ENCODE results near the gene TNS3.
"Not testable (repeated sequence)": the region's sequence is repeated elsewhere in the genome, so short reads cannot be mapped to it uniquely, and the experiment has no call there.

TNS3 gene

DNA sequence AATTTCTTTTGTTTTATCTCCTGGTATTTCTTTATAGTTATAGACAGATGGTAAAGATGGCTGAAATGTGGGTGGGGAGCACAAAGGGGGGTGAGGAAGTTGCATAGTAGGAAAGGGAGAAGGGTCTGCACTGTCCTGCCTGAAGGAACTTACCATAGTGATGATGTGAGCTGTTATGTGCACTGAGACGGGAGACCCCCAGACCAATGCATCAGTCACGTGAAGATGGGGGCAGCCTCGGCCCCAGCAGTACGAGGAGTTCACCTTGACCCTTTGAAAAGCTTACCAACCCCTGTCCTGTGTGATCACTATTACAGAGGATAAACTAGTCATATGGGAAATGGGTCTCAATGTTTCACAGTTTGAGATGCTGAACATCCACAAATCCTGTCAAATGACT, 316.3 kb downstream of the TNS3 start:
- DNase-seq = no peak

DNA sequence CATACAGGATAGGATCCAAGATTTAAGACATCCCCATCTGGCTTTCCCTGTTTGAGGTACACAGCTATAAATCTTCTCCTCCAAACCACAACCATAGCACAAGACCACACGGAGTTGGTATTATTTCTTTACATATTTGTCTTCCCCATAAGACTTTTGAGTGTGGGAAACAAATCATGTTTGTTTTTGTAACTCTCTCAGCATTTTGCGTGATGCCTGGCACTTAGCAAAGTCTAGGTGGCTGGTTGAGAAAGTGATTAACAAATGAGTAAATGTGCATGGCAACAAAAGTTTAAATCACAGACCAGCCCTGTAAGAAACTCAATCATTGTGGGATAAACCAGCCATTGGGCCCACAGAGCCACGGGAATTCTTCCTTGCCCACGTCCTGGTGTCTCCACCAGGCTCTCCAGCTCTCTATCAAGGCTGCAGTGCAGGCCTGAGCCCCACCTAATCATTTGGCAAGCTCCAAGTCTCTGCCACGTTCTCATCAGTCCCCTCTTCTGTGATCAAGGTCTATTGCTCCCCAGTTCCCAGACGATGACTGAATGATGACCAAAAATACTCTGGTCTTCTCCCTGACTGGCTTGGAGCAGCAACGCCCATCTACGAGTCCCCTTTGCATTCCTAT, 317.8 kb downstream of the TNS3 start:
- no peak for DNase-seq

DNA sequence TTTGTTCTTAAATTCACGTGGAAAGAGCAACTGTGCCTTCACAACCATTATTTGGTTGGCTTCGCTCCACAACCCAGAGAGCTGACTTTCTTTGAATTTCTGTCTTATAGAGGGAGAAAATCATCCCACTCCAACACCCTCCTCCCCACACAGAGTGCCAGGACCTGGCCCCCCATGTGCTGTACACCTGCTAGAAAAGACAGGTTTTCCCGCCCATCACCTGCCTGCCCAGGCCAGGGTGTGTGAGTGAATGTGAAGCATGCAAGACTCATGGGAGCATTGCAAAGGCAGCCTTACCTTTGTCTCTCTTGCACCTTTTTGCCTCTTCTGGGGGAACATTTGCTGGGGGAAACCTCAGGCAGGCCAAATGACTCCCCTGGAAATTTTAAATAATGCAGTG, 319.0 kb downstream of the TNS3 start:
- DNase-seq = no peak

DNA sequence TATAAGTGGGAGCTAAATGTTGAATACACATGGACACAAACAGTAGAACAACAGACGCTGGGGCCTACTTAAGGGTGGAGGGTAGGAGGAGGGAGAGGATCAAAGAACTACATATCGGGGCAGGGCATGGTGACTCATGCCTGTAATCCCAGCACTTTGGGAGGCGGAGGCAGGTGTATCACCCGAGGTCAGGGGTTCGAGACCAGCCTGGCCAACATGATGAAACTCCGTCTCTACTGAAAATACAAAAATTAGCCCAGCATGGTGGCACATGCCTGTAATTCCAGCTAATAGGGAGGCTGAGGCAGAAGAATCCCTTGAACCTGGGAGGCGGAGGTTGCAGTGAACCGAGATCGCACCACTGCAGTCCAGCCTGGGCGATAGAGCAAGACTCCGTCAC, 319.8 kb downstream of the TNS3 start:
- DNase-seq = not testable (repeated sequence)

DNA sequence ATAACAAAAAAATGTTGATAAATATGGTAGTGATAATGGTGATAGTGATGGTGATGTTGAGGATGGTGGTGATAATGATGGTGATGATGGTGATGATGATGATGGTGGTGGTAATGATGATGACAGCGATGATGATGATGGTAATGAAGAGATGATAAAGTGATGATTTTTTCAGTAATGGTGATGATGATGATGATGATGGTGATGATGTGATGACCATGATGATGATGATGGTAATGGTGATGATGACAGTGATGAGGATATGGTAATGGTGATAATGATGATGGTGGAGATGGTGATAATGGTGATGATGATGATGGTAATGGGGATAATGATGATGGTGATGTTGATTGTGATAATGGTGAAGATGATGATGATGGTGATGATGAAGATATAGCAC, 321.6 kb downstream of the TNS3 start:
- no peak for DNase-seq

DNA sequence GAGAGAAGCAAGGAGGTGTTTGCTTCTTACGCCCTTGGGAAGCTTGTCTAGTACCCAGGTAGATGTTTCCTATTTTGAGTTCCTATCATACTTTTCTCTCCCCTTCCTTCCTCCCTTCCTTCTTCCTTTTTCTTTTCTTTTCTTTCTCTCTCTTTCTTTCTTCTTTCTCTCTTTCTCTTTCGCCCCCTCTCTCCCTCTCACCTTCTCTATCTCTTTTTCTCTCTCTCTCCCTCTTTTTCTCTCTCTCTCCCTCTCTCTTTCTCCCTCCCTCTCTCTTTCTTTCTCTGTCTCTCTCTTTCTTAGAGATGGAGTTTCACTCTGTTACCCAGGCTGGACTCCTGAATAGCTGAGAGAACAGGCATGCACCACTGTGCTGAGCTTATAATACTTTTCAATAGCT, 322.2 kb downstream of the TNS3 start:
- DNase-seq = no peak

DNA sequence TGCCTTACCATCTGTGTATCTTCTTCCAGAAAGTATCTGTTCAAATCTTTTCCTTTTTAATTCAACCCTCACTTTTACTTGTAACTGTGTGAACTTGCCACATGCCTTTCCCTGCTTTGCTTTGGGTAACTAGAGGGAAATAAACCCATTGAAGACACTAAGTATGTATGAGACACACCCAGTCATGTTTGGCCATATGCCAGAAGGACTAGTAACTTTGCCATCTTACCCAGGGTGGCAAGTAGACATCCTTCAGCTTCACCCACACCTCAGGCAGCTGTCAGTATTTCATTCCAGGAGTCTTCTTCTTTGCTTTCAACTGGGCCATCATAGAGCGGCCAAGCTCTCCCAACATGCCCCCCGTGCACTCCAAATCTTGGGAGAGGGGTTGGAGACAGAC, 323.1 kb downstream of the TNS3 start:
- no peak for DNase-seq

DNA sequence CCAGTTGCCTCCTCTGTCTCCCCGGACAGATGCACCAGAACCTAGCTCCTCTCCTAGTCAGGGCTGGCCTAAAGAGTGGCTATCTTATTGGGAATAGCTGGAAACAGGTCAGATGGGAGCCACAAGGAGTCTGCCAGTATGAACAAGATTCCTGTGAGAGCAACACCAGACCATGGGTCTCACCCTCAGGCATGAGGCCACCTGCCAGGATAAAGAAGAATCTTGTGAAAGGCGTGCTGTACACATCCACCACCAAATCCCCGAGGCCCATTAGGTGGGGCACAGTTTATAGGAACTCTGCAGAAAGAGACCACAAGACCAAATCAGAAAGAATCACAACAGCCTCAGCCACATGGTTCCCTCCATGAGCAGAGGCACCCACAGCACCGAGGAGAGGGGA, 325.9 kb downstream of the TNS3 start:
- DNase-seq = no peak

DNA sequence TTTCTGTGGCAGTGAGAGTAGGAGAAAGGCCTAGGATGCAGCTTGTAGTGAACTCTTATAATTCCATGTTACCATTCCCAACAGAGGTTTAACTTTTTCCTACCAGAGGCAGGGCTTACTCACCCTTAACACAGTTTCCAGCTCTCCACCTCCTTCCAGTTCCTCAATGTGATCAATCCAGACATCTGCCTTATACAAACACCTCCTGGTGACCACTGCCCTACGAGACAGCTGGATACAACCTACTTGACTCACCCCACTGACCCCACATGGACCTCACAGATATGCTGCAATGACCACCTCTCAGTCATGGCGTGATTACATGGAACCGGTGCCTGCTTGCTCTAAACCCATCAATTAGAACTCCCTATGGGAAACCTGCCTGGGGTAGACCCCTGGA, 326.5 kb downstream of the TNS3 start:
- no peak for DNase-seq

DNA sequence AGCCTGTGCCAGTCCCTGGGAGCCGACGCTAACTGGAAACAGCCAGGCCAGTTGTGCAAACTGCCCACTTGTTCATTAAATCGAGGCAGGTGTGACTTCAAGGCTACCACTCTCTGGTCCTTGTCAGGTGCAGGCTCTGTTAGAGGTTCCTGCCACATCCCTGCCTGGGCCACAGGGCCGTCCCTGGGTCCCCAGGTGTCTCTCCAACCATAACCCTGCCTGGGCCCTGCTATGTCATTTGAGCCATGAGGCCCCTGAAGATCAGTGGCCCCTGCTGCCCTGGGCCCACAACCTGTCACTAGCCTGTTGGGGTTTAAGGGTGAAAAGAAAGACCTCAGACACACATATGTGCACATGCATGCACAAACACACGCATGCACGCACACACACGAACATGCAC, 326.9 kb downstream of the TNS3 start:
- no peak for DNase-seq

DNA sequence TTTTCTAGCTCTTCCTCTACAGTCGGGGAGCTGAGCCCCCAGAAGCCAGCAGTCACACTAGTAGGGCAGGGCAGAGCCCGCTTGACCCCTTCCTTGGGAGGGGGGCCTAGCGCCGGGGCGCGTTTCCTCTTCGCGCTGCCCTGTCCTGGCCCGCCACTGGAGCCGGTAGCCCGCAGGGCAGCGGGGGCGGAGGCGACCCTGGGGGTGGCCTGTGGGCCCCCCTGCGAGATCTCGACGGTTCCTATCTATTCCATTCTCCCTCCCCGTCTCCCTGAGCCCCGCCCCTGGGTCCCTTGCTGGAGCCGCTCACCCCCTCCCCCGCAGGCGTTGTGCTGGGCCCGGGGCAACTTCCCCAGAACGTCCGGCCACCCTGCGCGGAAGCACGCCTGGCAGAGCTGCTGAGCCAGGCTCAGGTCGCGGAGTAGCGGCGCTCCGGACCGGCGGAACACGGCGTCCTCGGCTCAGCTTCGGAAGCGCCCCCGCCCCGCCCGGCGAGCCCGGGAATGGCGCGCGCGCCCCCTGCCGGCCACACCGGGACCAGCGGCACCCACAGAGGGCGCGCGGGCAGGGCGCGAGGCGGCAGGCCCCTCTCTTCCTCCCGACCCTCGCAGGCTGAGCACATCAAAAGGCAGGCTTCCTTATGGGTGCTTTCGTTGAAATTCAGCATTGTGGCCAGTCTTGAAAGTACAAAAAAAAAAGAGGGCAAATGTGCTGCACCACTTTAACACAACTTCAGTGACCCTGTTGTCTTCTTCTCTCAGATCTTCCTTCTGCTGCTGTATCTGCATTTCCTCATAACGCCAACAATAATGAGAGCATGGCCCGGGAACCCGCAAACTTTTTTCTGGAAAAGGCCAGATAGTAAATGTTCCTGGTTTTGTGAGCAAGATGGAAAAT, 327.6 kb downstream of the TNS3 start:
- peak; percentile 59 for DNase-seq

DNA sequence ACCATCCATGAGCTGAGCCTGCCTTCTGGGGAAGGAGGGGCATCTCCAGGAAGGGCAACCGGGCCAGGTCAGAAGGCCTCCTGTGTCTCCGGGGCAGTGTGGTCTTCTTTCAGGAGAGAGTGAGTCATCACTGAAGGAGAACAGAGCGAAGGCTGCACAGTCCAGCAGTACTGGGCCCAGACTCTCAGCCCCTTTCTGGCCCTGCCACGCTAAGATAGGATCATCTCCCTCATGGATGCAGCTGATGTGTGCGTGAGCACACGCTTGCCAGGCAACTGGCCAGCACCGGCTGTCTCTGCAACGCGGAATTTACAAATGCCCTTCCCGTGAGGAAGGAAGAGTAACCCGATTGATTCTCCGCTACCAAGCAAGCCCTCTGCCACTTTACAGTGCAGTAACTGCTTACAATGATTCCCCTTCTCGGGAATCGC, 328.2 kb downstream of the TNS3 start:
- no peak for DNase-seq

DNA sequence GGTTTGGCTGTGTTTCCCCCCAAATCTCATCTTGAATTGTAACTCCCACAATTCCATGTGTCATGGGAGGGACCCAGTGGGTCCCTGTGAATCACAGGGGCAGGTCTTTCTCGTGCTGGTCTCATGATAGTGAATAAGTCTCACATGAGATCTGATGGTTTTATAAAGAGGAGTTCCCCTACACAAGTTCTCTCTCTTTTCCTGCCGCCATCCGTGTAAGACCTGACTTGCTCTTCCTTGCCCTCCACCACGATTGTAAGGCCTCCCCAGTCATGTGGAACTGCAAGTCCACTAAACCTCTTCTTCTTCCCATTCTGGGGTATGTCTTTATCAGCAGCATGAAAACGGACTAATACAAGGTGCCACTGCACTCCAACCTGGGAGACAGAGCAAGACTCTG, 329.2 kb downstream of the TNS3 start:
- no peak for DNase-seq

DNA sequence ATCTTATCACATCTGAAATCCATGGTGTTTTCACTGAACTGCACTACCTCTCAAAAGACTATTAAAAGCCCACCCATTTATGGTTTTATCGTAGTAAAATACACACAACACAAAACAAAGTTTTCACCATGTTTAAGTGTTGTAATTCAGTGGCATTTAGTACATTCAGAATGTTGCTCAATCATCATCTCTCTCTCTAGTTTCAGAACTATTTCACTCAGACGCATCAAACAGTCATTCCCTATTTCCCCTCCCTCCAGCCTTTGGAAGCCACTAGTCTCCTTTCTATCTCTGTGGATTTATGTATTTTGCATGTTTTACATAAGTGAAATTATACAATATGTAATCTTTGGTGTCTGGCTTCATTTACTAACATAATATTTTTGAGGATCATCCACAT, 332.6 kb downstream of the TNS3 start:
- no peak for DNase-seq

DNA sequence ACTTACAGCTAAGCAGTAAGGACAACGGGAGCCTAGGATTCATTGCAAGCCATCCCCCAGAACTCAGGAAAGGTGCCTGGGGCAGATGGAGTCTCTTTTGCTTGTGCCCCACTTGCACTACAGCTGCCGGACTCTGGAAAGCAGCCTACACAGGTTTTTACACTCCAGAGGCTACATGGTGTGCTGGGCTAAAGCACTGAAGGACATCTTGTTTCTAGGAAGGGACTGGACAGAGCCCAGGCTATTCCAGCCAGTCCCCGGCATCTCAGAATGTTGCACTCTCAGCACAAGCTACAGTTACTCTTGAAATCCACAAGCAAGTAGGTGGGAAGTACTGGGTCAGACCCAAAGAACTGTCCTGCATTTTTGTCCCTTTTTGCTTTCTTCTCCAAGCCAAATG, 333.1 kb downstream of the TNS3 start:
- no peak for DNase-seq

DNA sequence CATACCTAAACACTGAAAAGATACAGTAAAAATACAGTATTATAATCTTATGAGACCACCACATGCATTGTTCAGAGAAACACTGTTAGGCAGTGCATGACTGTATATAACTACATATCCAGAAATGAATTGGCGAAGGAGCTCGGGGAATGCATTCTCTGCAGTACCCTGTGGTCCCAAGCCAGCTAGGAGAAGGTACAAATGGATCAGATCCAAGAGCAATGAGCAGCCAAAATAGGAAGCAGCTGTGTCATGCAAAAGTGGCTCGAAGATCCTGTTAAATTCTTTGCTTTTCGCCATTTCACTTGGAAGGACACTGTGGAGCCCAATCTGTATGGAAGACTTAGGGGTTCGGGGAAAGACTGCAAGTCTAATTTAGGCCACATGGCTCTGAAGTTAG, 334.8 kb downstream of the TNS3 start:
- DNase-seq = no peak

DNA sequence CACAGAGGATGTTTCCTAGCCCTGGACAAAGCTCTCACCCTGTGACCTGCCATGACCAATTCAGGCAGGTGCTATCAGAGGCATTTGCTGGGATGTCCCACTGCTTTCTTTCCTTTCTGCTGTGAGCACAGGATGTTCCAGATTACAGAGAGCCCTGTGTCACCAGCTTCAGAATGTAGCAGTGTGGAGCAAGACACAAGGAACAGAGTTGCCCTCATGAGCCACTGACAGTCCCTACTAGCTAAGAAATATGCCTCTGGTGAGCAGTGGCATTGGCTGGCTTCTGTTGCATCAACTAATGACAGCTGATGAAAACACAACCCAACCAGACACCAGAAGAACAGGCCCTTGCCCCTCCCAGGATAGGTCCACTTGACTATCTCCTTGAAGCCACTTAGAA, 337.2 kb downstream of the TNS3 start:
- DNase-seq = no peak

DNA sequence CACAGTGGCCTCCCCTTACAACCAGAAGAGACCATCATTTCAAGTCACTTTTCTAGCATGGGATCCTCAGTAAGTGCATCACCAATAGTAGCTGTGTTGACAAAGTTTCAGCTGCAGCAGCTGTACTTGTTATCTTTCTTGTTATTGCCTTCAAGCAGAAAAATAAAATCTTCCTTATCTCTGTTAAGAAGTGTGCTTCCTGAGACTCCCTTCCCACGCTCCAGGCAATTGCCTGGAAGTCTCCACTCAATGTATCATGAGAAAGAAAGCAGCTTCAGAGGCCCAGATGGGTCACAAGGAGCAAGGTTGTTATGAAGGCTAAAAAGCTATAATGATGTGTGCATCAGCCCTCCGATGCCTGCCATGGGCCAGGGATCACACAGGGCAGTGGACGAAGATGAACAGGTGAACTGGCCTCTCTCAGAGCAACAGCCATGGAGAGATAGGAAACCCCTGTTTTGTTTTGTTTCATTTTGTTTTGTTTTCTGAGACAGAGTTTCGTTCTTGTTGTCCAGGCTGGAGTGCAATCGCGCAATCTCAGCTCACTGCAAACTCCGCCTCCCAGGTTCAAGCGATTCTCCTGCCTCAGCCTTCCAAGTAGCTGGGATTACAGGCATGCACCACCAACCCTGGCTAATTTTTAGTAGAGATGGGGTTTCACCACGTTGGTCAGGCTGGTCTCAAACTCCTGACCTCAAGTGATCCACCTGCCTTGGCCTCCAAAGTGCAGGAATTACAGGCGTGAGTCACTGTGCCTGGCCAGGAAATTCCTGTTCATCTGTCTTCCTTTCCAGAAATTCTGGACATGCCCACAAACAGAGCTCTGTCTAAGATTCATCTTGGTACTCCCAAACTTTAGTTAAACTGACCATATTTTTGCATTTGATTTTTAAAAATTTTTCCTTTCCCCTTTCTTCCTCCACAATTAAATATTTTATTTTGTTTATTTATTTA, 340.5 kb downstream of the TNS3 start:
- no peak for DNase-seq

DNA sequence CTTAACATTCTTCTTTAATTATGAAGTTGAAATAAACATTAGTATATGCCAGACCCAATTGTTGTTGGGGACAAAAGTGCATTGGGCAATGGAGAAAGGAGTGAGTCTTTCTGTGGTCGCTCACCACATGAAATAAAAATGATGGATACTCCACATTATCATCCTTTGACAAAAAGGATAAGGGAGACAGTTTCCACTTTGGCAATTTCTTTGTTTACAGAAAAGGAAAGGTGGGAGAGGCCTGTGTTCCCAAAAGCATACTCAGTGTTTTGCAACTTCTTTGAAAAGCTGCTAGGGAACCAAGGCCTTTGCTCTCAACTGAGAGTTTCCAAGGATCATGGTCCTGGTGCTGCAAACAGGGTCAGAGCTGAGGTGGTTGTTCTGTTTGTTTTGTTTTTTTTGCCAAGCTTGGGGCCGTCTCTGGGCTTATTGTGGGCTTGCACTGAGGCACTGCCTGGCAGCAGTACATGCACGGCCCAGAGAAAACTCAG, 341.9 kb downstream of the TNS3 start:
- DNase-seq = no peak

DNA sequence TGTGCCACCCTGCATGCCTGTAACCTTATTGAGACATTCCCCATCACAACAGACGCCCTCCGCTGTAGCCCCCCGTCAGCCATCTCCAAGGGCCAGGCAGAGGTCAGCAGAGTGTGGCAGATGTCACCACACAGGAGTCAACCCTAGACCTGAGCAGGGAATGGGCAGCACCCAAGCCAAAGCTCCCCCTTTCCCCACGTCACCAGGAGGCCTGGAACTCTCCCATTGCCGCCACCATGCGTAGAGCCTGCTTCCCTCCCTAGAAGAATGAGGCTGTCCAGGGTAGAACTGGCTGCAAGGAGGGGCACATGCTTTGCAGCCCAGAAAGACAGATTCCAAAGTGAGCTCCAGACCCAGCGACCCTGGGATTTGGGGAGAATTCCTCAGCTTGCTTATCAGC, 342.9 kb downstream of the TNS3 start:
- no peak for DNase-seq

DNA sequence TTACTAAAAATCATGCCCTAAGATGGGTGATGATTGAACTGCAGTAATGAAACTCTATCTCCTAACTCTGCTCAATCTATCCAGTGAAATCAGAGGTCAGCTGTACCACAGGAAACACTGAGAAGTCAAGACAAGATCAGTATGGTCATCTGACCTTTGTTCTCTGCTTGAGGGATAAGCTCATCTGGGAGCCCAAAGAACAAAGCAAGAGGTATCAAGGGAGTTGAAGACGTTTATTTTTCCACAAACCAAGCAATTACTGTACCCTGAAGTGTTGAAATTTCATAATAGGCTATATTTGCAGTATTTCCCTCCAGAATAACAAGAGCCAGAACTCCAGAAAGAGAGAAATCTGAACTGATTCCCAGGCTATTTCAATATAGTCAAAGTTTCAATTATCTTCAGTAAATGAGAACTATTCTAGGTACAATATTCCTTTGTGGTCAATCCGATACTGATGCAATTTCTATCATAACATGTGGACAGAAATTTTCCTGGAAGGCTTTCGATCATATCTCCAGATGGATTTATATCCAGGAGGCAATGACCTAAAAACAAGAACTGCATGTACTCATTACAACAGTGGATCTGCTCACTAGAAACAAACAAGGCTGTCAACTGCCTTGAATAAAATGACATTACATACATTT, 345.3 kb downstream of the TNS3 start:
- no peak for DNase-seq

DNA sequence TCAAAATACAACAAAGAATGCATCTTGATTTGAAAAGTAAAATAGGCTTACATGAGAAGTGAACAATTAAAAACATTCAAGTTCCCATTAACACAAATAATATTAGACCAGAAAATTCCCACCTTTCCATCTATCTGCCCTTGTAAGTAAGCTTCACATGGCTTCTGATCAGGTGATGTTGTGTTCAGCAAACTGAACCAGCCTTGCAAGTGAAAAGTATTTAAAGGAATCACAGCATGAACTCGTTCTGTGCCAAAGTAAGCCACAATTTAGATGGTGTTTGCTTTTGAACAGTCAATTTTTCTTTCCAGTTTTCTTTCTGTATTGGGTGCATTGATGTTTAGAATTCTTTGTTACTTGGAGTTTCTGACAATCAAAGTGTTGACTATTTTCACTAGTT, 347.9 kb downstream of the TNS3 start:
- DNase-seq = no peak

Measured in activated CD4-positive, alpha-beta T cell treated with anti-CD3 and anti-CD28 coated beads, Interleukin-2, Interleukin-6, amounts not matched to agents 100 ng/mL and 50 ng/mL, durations not matched to agents 16 hours and 8 hours (primary cell).